HG02798 (cell line): ENCODE measurements around the gene TOX2.
"Not testable (repeated sequence)": the region's sequence is repeated elsewhere in the genome, so short reads cannot be mapped to it uniquely, and the experiment has no call there.

Experiments
- ATAC-seq: cut with Tn5 transposase; IDR thresholded peaks from one replicate; pipeline ENCODE4 v1.9.1; 2021; ENCODE audit warnings: mild to moderate bottlenecking; ENCODE audit not compliant: unreplicated experiment, poor library complexity

Gene TOX2

GRCh38 chr20:44028868-44029847 lies 114.5 kb downstream of the TOX2 start:
- ATAC-seq: no peak

- no peak for ATAC-seq
These were observed 115.2 kb downstream of the TOX2 start for GRCh38 chr20:44029848-44030230.

DNA sequence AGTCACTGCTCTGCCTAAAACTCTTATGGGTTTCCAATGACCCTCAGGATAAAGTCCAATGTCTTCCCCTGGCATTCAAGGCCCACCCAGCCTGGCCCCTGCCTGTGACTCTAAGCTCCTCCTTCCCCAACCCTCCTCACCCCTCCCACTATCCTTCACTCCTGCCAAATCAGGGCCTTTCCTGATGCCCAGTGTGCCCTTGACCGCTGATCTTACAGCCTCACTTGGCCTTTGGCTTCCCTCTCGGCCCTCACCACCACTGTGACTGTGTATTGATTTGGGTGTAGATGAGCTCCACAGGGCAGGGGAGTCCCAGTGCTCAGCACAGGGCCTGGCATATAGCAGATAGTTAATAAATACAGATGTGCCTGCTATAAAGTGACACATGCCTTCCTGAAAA lies 115.7 kb downstream of the TOX2 start:
- ATAC-seq: no peak

DNA sequence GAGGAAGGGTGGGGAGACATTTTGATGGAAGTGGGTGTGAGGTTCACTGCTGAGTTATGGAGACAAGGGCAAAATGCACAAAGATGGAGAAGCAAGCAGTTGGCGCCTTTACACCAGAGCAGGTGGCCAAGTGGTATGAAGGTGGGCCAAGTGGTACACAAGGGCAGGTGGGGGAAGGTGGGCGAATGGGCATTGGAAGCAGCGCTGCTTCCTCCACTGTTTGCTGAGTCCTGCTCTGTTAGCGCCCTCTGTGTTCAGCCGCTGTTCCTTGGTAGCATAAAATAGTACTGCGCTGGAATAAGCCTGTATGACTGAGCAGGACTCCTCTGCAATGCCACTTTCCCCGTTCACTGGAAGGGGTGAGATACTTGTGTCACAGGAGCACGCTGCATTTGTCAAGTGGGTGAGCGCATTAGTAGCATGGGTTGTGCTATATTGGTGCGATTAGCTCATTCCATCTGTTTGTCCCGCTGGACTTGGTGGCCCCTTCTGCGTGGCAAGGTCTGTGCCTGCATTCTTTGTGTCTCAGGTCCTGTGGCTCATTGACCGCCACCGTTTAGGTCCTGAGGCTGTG lies 116.4 kb downstream of the TOX2 start:
- ATAC-seq: no peak

DNA sequence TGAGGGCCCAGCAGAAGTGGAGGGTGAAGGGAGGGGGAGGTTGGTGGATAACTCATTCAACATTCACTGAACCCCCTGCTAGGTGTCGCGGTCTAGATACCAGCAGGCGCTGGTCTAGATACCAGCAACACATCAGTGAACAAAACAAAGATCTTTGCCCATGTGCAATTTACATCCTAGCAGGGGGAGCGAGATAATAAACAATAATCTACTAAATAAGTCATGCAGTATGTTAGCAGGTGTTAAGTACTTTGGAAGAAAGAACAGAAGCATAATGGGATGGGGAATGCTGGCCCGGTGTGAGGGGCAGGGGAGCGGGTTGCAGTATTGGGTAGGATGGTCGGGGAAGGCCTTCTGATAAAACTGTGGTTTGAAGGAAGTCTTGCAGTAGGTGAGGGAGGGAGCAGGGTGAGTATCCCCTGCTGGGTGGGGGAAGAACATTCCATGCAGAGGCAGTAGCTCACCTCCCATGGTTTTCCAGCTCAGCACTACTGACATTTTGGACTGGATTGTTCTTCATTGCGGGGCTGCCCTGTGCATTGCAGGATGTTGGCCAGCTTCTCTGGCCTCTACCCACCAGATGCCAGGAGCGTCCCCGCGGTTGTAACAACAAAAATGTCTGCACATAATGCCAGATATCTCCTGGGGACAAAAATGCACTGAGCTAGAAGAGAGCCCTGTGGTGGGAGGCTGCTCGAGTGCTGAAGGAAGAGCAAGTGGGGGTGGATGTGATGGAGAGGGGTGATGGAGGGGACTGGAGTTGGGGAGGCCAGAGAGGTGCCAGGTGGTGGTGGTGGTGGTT lies 117.3 kb downstream of the TOX2 start:
- no peak for ATAC-seq

- ATAC-seq: no peak
These were observed 118.1 kb downstream of the TOX2 start for GRCh38 chr20:44032583-44033331.

DNA sequence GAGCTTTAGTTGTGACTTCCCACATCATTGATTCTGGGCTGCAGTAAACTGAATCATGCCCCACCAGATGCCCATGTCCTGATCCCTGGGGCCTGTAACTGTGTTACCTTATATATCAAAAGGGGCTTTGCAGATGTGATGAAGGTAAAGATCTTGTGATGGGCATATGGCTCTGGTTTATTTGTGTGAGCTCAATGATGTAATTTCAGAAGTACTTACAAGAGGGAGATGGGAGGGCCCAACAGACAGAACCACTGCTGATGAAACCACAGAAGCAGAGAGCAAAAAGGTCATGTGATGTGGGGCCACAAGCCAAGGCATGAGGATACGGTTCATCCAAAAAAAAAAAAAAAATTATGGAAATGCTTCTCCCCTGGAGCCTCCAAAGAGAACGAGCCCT lies 118.7 kb downstream of the TOX2 start:
- no peak for ATAC-seq

GRCh38 chr20:44033873-44034272 lies 119.2 kb downstream of the TOX2 start:
- ATAC-seq: no peak

DNA sequence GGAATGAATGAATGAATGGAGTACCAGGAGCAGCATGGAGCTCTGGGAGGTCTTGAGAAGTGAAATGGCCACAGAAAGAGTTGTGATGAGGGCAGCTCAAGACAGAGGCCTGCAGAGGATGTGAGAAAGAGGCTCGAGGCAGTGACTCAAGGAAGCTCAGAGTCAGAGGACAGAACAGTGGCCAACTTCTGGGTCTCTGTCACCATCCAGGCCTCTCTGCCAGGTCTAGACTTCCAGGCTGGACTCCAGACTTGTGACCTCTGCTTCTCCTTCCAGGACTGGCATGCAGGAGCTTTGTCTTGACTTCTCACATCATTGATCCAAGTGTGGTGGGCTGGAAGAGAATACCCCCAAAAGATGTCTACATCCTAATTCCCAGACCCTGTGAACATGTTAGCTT lies 119.8 kb downstream of the TOX2 start:
- no peak for ATAC-seq

DNA sequence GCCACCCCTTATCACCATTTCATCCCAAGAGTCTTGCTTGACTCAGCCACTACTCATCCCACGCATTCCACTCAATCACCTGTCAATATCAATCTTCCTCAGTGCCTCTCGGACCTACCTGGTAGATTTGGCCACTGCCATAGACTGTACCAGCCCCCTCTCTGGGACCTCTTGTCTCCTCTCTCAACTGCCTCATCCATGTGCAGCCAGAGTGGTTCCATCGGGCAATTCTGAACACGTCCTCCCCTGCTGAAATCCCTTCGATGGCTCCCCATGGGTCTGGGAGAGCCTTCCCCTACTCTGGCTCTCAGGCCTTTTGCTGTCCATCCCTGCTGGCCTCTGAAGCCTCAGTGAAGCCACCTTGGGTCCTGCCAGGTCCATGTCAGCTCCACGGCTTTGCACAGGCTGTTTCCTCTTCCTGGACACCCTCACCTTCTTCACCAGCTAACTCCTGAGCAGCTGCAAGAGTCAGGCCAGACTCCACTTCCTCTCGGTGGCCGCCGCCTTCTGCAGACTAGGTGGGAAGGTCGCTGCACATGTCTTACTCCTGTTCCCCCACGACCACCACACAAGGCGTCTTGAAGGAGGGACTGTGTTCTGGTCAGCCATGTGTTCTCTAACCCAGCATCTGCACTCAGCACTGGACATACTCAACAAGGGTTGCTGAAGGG lies 120.4 kb downstream of the TOX2 start:
- no peak for ATAC-seq

GRCh38 chr20:44035924-44036323 lies 121.3 kb downstream of the TOX2 start:
- ATAC-seq: no peak

- ATAC-seq: no peak
These were observed 121.8 kb downstream of the TOX2 start for GRCh38 chr20:44036441-44036840.

GRCh38 chr20:44038681-44039123 lies 124.0 kb downstream of the TOX2 start:
- no peak for ATAC-seq

DNA sequence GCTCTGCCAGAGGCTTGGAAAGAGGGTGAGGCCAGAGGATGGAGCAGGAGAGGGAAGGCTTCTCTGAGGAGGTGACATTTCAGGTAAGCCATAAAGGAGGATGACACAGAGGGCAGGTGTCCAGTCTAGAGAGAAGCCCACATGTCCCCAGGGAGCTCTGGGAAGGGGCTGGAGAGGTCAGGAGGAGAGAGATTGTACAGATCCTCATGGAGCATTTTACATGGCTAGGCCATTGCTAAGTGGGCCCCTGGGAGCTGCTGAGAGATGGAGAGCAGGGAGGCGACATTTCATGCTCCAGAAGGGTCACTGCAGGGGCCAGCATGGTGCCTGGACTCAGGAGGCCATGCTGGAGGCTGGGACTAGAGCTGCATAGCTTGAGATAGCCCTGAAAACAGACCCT lies 124.5 kb downstream of the TOX2 start:
- no peak for ATAC-seq

- ATAC-seq: no peak
These were observed 125.1 kb downstream of the TOX2 start for GRCh38 chr20:44039741-44040140.

DNA sequence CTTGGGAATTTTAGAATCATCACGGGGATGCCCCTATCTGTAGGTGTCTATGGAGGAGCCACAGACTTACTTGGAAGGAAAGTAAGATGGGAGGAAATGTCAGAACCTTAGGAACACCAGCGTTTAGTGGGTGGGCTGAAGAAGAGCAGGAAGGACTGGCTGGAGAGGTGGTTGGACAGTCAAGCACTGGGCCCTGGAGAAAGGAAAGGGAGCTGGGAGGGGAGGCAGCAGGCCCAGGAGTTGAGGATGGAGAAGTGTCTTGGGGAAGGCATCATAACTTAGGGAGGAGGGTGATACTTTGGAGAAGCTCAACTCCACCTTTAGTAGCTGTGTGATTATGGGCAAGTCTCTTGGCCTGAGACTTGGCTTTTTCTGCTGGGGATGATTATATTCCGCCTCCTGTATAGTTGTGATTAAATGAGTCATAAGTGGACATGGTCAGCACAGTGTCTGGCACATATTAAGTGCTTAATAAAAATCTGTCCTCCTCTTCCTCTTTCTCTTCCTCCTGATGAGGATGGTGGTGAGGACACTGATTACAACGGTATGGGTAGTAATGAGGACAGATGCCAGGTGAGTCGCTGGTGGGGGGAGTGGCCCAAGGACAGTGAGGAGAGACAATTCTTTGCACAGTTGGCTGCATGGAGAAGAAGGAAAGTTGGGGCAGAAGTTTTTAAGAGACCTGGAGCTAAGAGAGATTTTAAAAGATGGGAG lies 125.7 kb downstream of the TOX2 start:
- no peak for ATAC-seq

DNA sequence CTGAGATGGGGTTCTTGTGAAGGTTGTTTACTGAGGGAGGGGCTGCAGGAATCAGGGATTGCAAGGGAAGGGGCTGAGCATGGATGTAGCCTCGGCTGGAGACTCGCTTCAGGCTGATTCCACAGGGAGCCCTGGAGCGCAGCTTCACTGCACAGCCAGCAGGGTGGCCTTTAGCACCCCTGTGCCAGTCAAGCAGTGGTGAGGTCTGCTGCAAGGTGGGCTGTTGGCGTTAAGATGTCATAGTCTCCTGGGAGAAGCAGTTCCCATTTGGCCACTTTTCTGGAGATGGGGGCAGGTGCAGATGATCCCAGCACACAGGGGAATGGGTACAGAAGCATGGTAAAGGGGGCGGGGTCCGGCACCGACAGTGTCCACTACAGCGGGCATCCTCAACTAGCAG lies 126.3 kb downstream of the TOX2 start:
- ATAC-seq: no peak

GRCh38 chr20:44044712-44045111 lies 130.1 kb downstream of the TOX2 start:
- ATAC-seq: not testable (repeated sequence)

- ATAC-seq: no peak
These were observed 135.7 kb downstream of the TOX2 start for GRCh38 chr20:44050327-44050726.
